H9 (cell line): ENCODE measurements around the gene MRPL46. TPM values are rescaled to one million over a fixed set of nuclear protein-coding genes. Genes with fewer than 3 reads are reported as not detected.
"Not testable (repeated sequence)": the region's sequence is repeated elsewhere in the genome, so short reads cannot be mapped to it uniquely, and the experiment has no call there.

Experiments used
- DNase-seq: peaks from one replicate; pipeline ENCODE4 v3.0.0-alpha.2; 2017
- H2AFZ ChIP-seq: one replicate; pipeline ENCODE4 v1.6.1; 2013; ENCODE audit warnings: mild to moderate bottlenecking, low read length, control low read depth, moderate library complexity
- H2AK5ac ChIP-seq: 2 replicates; pipeline ENCODE4 v1.6.1; 2013; ENCODE audit warnings: low read length, control low read depth, mixed read lengths; ENCODE audit not compliant: insufficient read length
- H2BK120ac ChIP-seq: one replicate; pipeline ENCODE4 v1.6.1; 2013; ENCODE audit warnings: low read depth, mild to moderate bottlenecking, low read length, control low read depth, inconsistent platforms; ENCODE audit not compliant: poor library complexity, severe bottlenecking
- H2BK12ac ChIP-seq: 2 replicates; pipeline ENCODE4 v1.6.1; 2013; ENCODE audit warnings: low read length, control low read depth, mixed read lengths, low read depth; ENCODE audit not compliant: insufficient read length
- H2BK15ac ChIP-seq: 2 replicates; pipeline ENCODE4 v1.6.1; 2013; ENCODE audit warnings: low read depth, low read length, control low read depth
- H2BK20ac ChIP-seq: one replicate; pipeline ENCODE4 v1.6.1; 2013; ENCODE audit warnings: low read depth, mild to moderate bottlenecking, low read length, control low read depth, inconsistent platforms; ENCODE audit not compliant: poor library complexity, severe bottlenecking
- H2BK5ac ChIP-seq: 2 replicates; pipeline ENCODE4 v1.6.1; 2013; ENCODE audit warnings: low read length, control low read depth, mixed read lengths; ENCODE audit not compliant: insufficient read length
- H3K14ac ChIP-seq: 2 replicates; pipeline ENCODE4 v1.6.1; 2013; ENCODE audit warnings: low read length, control low read depth; ENCODE audit not compliant: insufficient read depth
- H3K18ac ChIP-seq: 2 replicates; pipeline ENCODE4 v1.6.1; 2013; ENCODE audit warnings: low read depth, mild to moderate bottlenecking, mixed read lengths, low read length, control low read depth; ENCODE audit not compliant: insufficient read length
- H3K23ac ChIP-seq: 2 replicates; pipeline ENCODE4 v1.6.1; 2013; ENCODE audit warnings: low read length, control low read depth, mixed read lengths, low read depth; ENCODE audit not compliant: insufficient read length
- H3K23me2 ChIP-seq: 2 replicates; pipeline ENCODE4 v1.6.1; 2013; ENCODE audit warnings: low read depth, mild to moderate bottlenecking, mixed read lengths, low read length, control low read depth; ENCODE audit not compliant: insufficient read length, poor library complexity, severe bottlenecking
- H3K27ac ChIP-seq: 2 replicates; pipeline ENCODE4 v1.5.1; 2013; ENCODE audit warnings: low read length, control low read depth, mixed read lengths, low read depth; ENCODE audit not compliant: insufficient read length
- H3K27me3 ChIP-seq: 2 replicates; pipeline ENCODE4 v1.6.1; 2013; ENCODE audit warnings: low read length, control low read depth, inconsistent platforms; ENCODE audit not compliant: insufficient read depth
- H3K4ac ChIP-seq: 2 replicates; pipeline ENCODE4 v1.6.1; 2013; ENCODE audit warnings: low read depth, mild to moderate bottlenecking, control low read depth, inconsistent platforms, low read length, moderate library complexity
- H3K4me1 ChIP-seq: 2 replicates; pipeline ENCODE4 v1.6.1; 2013; ENCODE audit warnings: low read length, control low read depth, inconsistent platforms; ENCODE audit not compliant: insufficient read depth
- H3K4me2 ChIP-seq: 2 replicates; pipeline ENCODE4 v1.6.1; 2013; ENCODE audit warnings: low read length, control low read depth, mixed read lengths; ENCODE audit not compliant: insufficient read length, insufficient read depth
- H3K56ac ChIP-seq: 2 replicates; pipeline ENCODE4 v1.6.1; 2013; ENCODE audit warnings: low read depth, mild to moderate bottlenecking, mixed read lengths, low read length, control low read depth; ENCODE audit not compliant: insufficient read length
- H3K79me1 ChIP-seq: 2 replicates; pipeline ENCODE4 v1.6.1; 2013; ENCODE audit warnings: low read depth, mild to moderate bottlenecking, moderate library complexity, low read length, control low read depth, inconsistent platforms; ENCODE audit not compliant: insufficient read depth, poor library complexity, severe bottlenecking
- H3K79me2 ChIP-seq: 2 replicates; pipeline ENCODE4 v1.6.1; 2013; ENCODE audit warnings: low read length, control low read depth, inconsistent platforms; ENCODE audit not compliant: insufficient read depth
- H3K9ac ChIP-seq: 2 replicates; pipeline ENCODE4 v1.6.1; 2013; ENCODE audit warnings: low read length, control low read depth, mixed read lengths; ENCODE audit not compliant: insufficient read length; ENCODE audit errors: extremely low read depth
- H3K9me3 ChIP-seq: one replicate; pipeline ENCODE4 v1.6.1; 2013; ENCODE audit warnings: low read depth, low read length, inconsistent platforms; ENCODE audit not compliant: control insufficient read depth
- H3T11ph ChIP-seq: one replicate; pipeline ENCODE4 v1.6.1; 2013; ENCODE audit warnings: mild to moderate bottlenecking, low read length, control low read depth, inconsistent platforms
- H4K20me1 ChIP-seq: one replicate; pipeline ENCODE4 v1.6.1; 2013; ENCODE audit not compliant: control insufficient read depth, insufficient read length, insufficient read depth
- H4K5ac ChIP-seq: 2 replicates; pipeline ENCODE4 v1.6.1; 2013; ENCODE audit warnings: low read depth, mild to moderate bottlenecking, mixed read lengths, low read length, control low read depth; ENCODE audit not compliant: insufficient read length
- H4K8ac ChIP-seq: replicated peaks from 2 replicates; pipeline ENCODE4 v1.6.1; 2013; ENCODE audit warnings: low read length, control low read depth, mixed read lengths, low read depth; ENCODE audit not compliant: insufficient read length
- H4K91ac ChIP-seq: 2 replicates; pipeline ENCODE4 v1.6.1; 2013; ENCODE audit warnings: low read depth, mild to moderate bottlenecking, moderate library complexity, mixed read lengths, low read length, control low read depth; ENCODE audit not compliant: insufficient read length
- H3K27ac Mint-ChIP-seq, 3 experiments: 2 replicates in 2 of 3; 3 replicates in 1 of 3; pipeline ENCODE4 v1.8.0; 2020 to 2021; ENCODE audit warnings: mixed read lengths in 3 of 3, mild to moderate bottlenecking in 1 of 3, moderate library complexity in 1 of 3
- H3K27me3 Mint-ChIP-seq: 2 replicates; pipeline ENCODE4 v1.8.0; 2021; ENCODE audit warnings: low read depth, mild to moderate bottlenecking, moderate library complexity, mixed read lengths
- H3K36me3 Mint-ChIP-seq, 3 experiments: 2 replicates in 2 of 3; 3 replicates in 1 of 3; pipeline ENCODE4 v1.8.0; 2020 to 2021; ENCODE audit warnings: low read depth in 3 of 3, mixed read lengths in 3 of 3; ENCODE audit not compliant: insufficient read depth in 1 of 3
- H3K4me1 Mint-ChIP-seq, 2 experiments: 2 replicates each; pipeline ENCODE4 v1.8.0; 2020; ENCODE audit warnings: mixed read lengths in 2 of 2
- H3K4me3 Mint-ChIP-seq, 2 experiments: 2 replicates in 1 of 2; 3 replicates in 1 of 2; pipeline ENCODE4 v1.8.0; 2020 to 2021; ENCODE audit warnings: mild to moderate bottlenecking in 2 of 2, mixed read lengths in 2 of 2, moderate library complexity in 1 of 2
- H3K9me3 Mint-ChIP-seq, 2 experiments: 2 replicates in 1 of 2; 3 replicates in 1 of 2; pipeline ENCODE4 v1.8.0; 2020; ENCODE audit warnings: mild to moderate bottlenecking in 2 of 2, mixed read lengths in 2 of 2, moderate library complexity in 1 of 2
- WGBS: extraction: QIAGEN DNeasy Blood & Tissue Kit; methylation state at CpG from one replicate; pipeline ENCODE4 v1.1.7; 2013; ENCODE audit warnings: missing lambda C conversion rate, low lambda C conversion rate, mixed read lengths; ENCODE audit not compliant: insufficient read length; ENCODE audit errors: extremely low coverage; 5-methylcytosine and 5-hydroxymethylcytosine counted together
- total RNA-seq: library from RNA; stranded (reverse); gene quantifications from 2 replicates; pipeline ENCODE4 v1.2.1, GENCODE V29; 2021
- TF ChIP-seq, protein P1 (sequence below): fragments of 200-600 bp; sonication (generic); conservative IDR thresholded peaks from 3 replicates; pipeline ENCODE4 v1.8.0; 2021; ENCODE audit warnings: antibody characterized with exemption, mild to moderate bottlenecking

Gene MRPL46
- total RNA-seq, 1 experiment from 2014 or later, result 29.3 TPM

DNA sequence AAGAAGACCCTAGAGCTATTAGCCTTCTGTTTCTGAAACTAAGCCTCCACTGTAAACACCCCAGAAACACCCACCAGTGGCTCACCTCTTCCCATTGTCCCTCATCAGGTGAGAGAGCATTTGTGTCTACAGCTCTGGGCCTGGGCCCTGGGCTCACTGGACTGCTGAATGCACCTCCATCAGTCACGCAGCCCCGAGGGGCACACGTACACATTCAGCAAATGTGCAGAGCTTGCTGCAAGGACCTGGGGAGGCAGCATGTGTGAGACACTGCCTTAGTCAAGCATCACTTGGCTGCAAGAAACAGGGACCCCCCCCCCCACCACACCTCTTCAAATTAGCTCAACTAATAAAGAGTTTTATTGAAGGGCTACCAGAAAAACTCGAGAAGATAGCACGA, 29.0 kb downstream of the MRPL46 start:
- Histone ChIP-seq H3K23me2 (no peaks in the 10 kb centered on the region), H4K91ac (no peak overlapping the region), H3K9ac (no peak overlapping the region), H2BK120ac (no peak overlapping the region), H4K5ac (no peak overlapping the region), H4K20me1 (no peaks in the 10 kb centered on the region), H3K4me2 (no peak overlapping the region), H3K27me3 (no peaks in the 10 kb centered on the region), H3K18ac (no peak overlapping the region), H2BK12ac (no peak overlapping the region), H2AFZ (no peak overlapping the region), H2BK15ac (no peak overlapping the region), H4K8ac (no peak overlapping the region), H3K23ac (no peak overlapping the region), H3T11ph (no peak overlapping the region), H2BK5ac (no peak overlapping the region), H3K4me1 (peaks cover 2% of the 10 kb centered on the region; the same call in 1 of the 2 replicates), H2AK5ac (no peak overlapping the region), H3K27ac (no peak overlapping the region), H3K56ac (no peak overlapping the region), H3K4ac (no peak overlapping the region), H3K79me1 (no peaks in the 10 kb centered on the region), H3K14ac (no peak overlapping the region), H3K79me2 (no peaks in the 10 kb centered on the region), H3K9me3 (no peaks in the 10 kb centered on the region), H2BK20ac (no peak overlapping the region)
- TF ChIP-seq, protein P1, sequence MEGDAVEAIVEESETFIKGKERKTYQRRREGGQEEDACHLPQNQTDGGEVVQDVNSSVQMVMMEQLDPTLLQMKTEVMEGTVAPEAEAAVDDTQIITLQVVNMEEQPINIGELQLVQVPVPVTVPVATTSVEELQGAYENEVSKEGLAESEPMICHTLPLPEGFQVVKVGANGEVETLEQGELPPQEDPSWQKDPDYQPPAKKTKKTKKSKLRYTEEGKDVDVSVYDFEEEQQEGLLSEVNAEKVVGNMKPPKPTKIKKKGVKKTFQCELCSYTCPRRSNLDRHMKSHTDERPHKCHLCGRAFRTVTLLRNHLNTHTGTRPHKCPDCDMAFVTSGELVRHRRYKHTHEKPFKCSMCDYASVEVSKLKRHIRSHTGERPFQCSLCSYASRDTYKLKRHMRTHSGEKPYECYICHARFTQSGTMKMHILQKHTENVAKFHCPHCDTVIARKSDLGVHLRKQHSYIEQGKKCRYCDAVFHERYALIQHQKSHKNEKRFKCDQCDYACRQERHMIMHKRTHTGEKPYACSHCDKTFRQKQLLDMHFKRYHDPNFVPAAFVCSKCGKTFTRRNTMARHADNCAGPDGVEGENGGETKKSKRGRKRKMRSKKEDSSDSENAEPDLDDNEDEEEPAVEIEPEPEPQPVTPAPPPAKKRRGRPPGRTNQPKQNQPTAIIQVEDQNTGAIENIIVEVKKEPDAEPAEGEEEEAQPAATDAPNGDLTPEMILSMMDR, result no peak
- H3K27ac Mint-ChIP-seq, result no peak overlapping the region
- peaks cover 4% of the 10 kb centered on the region in 2 experiments; a peak in 4 of 5 replicates for H3K9me3 Mint-ChIP-seq
- H3K36me3 Mint-ChIP-seq, result no peaks in the 10 kb centered on the region
- peaks cover 27% of the 10 kb centered on the region for H3K27me3 Mint-ChIP-seq
- H3K4me3 Mint-ChIP-seq, result no peak overlapping the region
- WGBS, result no CpG with 5 or more reads among the region's 5 CpGs
- no peak for DNase-seq
- H3K4me1 Mint-ChIP-seq, result peaks cover 14 to 25% of the 10 kb centered on the region in 2 experiments

DNA sequence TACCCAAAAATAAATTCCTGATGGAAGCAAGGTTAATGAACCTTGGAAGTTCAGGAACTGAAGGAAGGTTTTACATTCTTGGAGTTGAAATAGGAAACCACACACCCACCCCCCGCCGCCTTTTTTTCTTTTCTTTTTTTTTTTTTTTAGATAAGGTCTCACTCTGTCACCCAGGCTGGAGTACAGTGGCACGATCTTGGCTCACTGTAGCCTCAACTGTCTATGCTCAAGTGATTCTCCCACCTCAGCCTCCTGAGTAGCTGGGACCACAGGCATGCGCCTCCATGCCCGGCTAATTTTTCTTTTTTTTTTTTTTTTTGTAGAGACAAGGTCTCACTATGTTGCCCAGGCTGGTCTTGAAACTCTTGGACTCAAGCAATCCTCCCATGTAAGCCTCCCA, 33.1 kb downstream of the MRPL46 start:
- not testable (repeated sequence) for H2BK15ac ChIP-seq, H3K23me2 ChIP-seq, H3K79me1 ChIP-seq, H4K91ac ChIP-seq, H3K14ac ChIP-seq, H3K9me3 ChIP-seq, H3T11ph ChIP-seq, H3K27ac ChIP-seq, H2BK12ac ChIP-seq, H2BK5ac ChIP-seq, H4K5ac ChIP-seq, H2BK20ac ChIP-seq, H3K4me1 ChIP-seq, H3K18ac ChIP-seq, H3K9me3 Mint-ChIP-seq, H2BK120ac ChIP-seq, H3K79me2 ChIP-seq, H2AFZ ChIP-seq, H3K4me3 Mint-ChIP-seq, H3K56ac ChIP-seq, H3K4me2 ChIP-seq, H3K4ac ChIP-seq, DNase-seq, H3K27me3 ChIP-seq, H3K27ac Mint-ChIP-seq, H4K8ac ChIP-seq, H2AK5ac ChIP-seq, H3K9ac ChIP-seq, H3K36me3 Mint-ChIP-seq, H3K23ac ChIP-seq, H4K20me1 ChIP-seq
- Mint-ChIP-seq H3K27me3 (peaks cover 15% of the 10 kb centered on the region), H3K4me1 (peaks cover 14 to 27% of the 10 kb centered on the region in 2 experiments)
- WGBS, result no CpG with 5 or more reads among the region's 5 CpGs
